Caco-2 (cell line): ENCODE results near the gene WDCP. TPM values are rescaled to one million over a fixed set of nuclear protein-coding genes. Genes with fewer than 3 reads are reported as not detected.

Source experiments
- BruUV-seq: library from RNA; stranded (reverse); fragments of 400-500 nt; replicated peaks from 2 replicates; lab custom pipeline; 2021; lab: Mats Ljungman, UMichigan
- CTCF ChIA-PET: fragments of 300-600 bp; sonication (Branson Sonifier 250); formaldehyde crosslinking; loops from one replicate; lab custom pipeline; 2022; ENCODE audit warnings: antibody characterized with exemption; lab: Charles Lee
- POLR2A ChIA-PET: fragments of 300-600 bp; sonication (Branson Sonifier 250); formaldehyde crosslinking; loops from one replicate; lab custom pipeline; 2022; ENCODE audit warnings: antibody characterized with exemption; lab: Charles Lee
- DNase-seq, 2 experiments: peaks; one replicate each; pipeline versions ENCODE4 v3.0.0 to v3.0.0-alpha.2; 2020 to 2022
- H3K27me3 ChIP-seq: replicated peaks from 2 replicates; pipeline ENCODE4 v1.6.0; 2011; ENCODE audit warnings: low read length; ENCODE audit not compliant: control insufficient read depth, insufficient read depth
- H3K36me3 ChIP-seq: 2 replicates; pipeline ENCODE4 v1.5.1; 2011; ENCODE audit warnings: low read length; ENCODE audit not compliant: control insufficient read depth, insufficient read depth
- H3K4me1 ChIP-seq: fragments of 250-450 bp; sonication (Bioruptor Pico); 2 replicates; pipeline ENCODE4 v1.5.1; 2020; ENCODE audit warnings: mild to moderate bottlenecking
- H3K4me3 ChIP-seq: 2 replicates; pipeline ENCODE4 v1.5.1; 2011; ENCODE audit warnings: low read depth, mild to moderate bottlenecking, control low read depth, low read length
- H3K9me3 ChIP-seq: fragments of 250-450 bp; sonication (Bioruptor Pico); 2 replicates; pipeline ENCODE4 v1.5.1; 2020; ENCODE audit warnings: mild to moderate bottlenecking, moderate library complexity
- H3K27ac Mint-ChIP-seq: one replicate; pipeline ENCODE4 v1.8.0; 2022; ENCODE audit warnings: mixed read lengths; ENCODE audit not compliant: unreplicated experiment
- H3K27me3 Mint-ChIP-seq: one replicate; pipeline ENCODE4 v1.8.0; 2022; ENCODE audit warnings: mixed read lengths; ENCODE audit not compliant: insufficient read depth, unreplicated experiment
- H3K36me3 Mint-ChIP-seq: one replicate; pipeline ENCODE4 v1.8.0; 2022; ENCODE audit warnings: mild to moderate bottlenecking, mixed read lengths; ENCODE audit not compliant: insufficient read depth, unreplicated experiment
- H3K4me1 Mint-ChIP-seq: one replicate; pipeline ENCODE4 v1.8.0; 2022; ENCODE audit warnings: low read depth, mixed read lengths; ENCODE audit not compliant: unreplicated experiment
- H3K4me3 Mint-ChIP-seq: one replicate; pipeline ENCODE4 v1.8.0; 2022; ENCODE audit warnings: mild to moderate bottlenecking, moderate library complexity, mixed read lengths; ENCODE audit not compliant: unreplicated experiment
- H3K9me3 Mint-ChIP-seq: one replicate; pipeline ENCODE4 v1.8.0; 2022; ENCODE audit warnings: mixed read lengths; ENCODE audit not compliant: unreplicated experiment
- intact Hi-C: fragments of 100-400 bp; cut with micrococcal nuclease; formaldehyde crosslinking; loops from one replicate; pipeline ENCODE4 v1.10.0; 2022; ENCODE audit not compliant: unreplicated experiment
- total RNA-seq: library from RNA; stranded (reverse); gene quantifications from 2 replicates; pipeline ENCODE4 v1.2.3, GENCODE V29; 2022
- TF ChIP-seq, protein P1 (sequence below), 2 experiments: fragments of 200-600 bp in 1 of 2; IDR thresholded peaks; 1 replicate in 1 of 2; 2 replicates in 1 of 2; pipeline versions ENCODE4 v1.5.1 to v1.8.0; 2011 to 2022; ENCODE audit warnings: antibody characterized with exemption in 1 of 2, control low read depth in 1 of 2, inconsistent platforms in 1 of 2, low read depth in 1 of 2, low read length in 1 of 2, mild to moderate bottlenecking in 1 of 2, moderate library complexity in 1 of 2; ENCODE audit not compliant: insufficient read depth in 1 of 2, severe bottlenecking in 1 of 2, unreplicated experiment in 1 of 2

WDCP gene
- total RNA-seq, 1 experiment from 2014 or later: 13.0 TPM

DNA sequence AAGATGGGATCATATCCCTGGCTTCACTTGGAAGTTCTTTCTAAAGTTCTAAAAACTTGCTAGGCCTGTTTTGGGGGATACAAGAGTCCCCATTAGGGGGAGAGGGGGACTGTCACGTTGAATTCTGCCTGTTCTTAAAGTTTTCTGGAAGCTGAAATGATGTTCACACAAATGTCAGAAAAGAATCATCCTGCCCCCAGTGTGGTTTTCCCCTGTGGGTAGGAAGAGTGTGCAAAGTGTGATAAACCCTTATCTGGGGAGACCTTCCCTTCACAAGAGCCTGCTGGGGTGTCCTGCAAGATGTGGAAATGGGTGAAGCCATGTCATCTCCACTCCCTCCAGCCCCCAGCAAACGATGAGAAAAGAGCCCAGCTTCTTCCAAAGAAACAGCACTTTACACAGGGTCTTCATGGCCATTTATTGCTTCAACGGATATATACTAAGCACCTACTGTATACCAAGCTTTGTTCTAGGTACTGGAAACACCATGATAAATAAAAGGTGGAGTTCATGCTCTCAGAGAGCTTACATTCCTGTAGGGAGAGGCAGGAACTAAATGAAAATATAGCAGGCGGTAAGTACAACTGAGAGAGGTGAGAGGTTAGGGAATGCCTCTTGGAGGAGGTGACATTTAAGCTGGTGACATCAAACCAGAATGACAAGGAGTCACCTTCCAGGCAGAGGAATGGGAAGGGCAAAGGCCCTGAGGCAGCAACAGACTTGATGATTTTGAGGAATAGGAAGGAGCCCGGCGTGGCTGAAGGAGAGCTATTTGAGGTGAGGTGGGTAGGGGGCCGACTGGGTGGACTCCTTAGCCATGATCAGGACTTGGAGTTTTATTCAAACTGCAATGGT, 35.7 kb downstream of the WDCP start:
- Histone ChIP-seq H3K27me3 (no peaks in the 10 kb centered on the region), H3K36me3 (no peaks in the 10 kb centered on the region), H3K9me3 (no peaks in the 10 kb centered on the region), H3K4me1 (peaks cover 17% of the 10 kb centered on the region), H3K4me3 (no peak overlapping the region)
- Mint-ChIP-seq H3K9me3 (no peaks in the 10 kb centered on the region), H3K27ac (no peak overlapping the region), H3K27me3 (no peaks in the 10 kb centered on the region), H3K36me3 (no peaks in the 10 kb centered on the region), H3K4me3 (no peak overlapping the region), H3K4me1 (peaks cover 29% of the 10 kb centered on the region)
- TF ChIP-seq, protein P1, sequence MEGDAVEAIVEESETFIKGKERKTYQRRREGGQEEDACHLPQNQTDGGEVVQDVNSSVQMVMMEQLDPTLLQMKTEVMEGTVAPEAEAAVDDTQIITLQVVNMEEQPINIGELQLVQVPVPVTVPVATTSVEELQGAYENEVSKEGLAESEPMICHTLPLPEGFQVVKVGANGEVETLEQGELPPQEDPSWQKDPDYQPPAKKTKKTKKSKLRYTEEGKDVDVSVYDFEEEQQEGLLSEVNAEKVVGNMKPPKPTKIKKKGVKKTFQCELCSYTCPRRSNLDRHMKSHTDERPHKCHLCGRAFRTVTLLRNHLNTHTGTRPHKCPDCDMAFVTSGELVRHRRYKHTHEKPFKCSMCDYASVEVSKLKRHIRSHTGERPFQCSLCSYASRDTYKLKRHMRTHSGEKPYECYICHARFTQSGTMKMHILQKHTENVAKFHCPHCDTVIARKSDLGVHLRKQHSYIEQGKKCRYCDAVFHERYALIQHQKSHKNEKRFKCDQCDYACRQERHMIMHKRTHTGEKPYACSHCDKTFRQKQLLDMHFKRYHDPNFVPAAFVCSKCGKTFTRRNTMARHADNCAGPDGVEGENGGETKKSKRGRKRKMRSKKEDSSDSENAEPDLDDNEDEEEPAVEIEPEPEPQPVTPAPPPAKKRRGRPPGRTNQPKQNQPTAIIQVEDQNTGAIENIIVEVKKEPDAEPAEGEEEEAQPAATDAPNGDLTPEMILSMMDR (IDR thresholded peaks at IDR 0.05; ENCODE audit: insufficient read depth in 1 of 2, low read depth in 1 of 2, low read length in 1 of 2, severe bottlenecking in 1 of 2, unreplicated experiment in 1 of 2): no peak
- ChIA-PET CTCF (interaction anchor here (0.7 to 1.4 kb wide), 2 partner anchors 84 to 589 kb away, joined by 3 read pairs; no protein-coding TSS in a partner anchor), POLR2A (no interaction called here)
- no peak for DNase-seq
- no TSS peak for BruUV-seq
- intact Hi-C loops: no loop called here

DNA sequence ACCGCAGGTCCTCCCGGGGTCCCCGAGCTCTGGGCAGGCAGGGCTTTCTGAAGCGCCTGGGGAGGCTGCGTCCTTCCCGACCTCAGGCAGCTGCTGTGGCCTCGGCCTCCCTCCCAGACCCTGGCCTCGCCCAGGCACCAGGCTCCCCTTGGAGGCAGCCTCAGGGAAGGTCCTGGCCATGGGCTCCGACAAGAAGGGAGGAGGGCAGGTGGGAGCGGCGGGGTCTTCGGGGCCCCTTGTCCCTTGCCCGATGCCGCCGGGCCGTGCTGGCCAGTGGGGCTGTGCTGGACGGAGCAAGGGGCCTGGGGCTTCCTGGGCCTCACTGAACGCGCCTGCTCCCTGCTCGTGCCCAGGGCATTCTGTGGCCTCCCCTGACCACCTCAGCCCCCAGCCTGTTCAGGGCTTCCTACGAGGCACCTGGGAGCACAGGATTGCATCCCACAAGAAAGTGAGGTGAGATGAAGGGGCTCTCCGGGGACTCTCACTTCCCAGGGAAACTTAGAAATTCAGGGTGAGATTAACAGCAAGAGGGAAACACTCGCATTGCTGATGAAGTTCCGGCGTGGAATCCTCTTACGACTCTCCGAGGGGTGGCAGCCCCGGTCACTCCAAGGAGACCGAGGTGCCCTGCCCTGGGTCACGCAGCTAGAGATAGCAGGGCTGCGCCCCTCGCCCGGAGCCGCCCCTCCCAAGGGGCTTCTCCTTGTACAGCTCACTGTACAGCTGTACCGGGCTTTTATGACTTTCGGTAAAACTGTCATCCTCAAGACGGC, 36.5 kb downstream of the WDCP start:
- H3K4me3 Mint-ChIP-seq: no peak overlapping the region
- intact Hi-C loops: no loop called here
- ChIA-PET CTCF (interaction anchor here (1.2 kb wide), 1 partner anchor 74 kb away, joined by 4 read pairs; the partner anchor contains the start of gene TP53I3), POLR2A (no interaction called here)
- peaks cover 9% of the 10 kb centered on the region for H3K4me1 ChIP-seq
- no peak for DNase-seq
- BruUV-seq: no TSS peak
- H3K27me3 Mint-ChIP-seq: no peaks in the 10 kb centered on the region
- TF ChIP-seq, protein P1 (IDR thresholded peaks at IDR 0.05; ENCODE audit: insufficient read depth in 1 of 2, low read depth in 1 of 2, low read length in 1 of 2, severe bottlenecking in 1 of 2, unreplicated experiment in 1 of 2): no peak
- no peak overlapping the region for H3K27ac Mint-ChIP-seq
- no peak overlapping the region for H3K4me3 ChIP-seq
- H3K4me1 Mint-ChIP-seq: peaks cover 20% of the 10 kb centered on the region
- H3K27me3 ChIP-seq: no peaks in the 10 kb centered on the region
- H3K36me3 Mint-ChIP-seq: no peaks in the 10 kb centered on the region
- H3K36me3 ChIP-seq: no peaks in the 10 kb centered on the region
- H3K9me3 ChIP-seq: no peaks in the 10 kb centered on the region
- H3K9me3 Mint-ChIP-seq: no peaks in the 10 kb centered on the region
